Metanephros (tissue), 1 donor: ENCODE measurements around the gene RSBN1L. TPM values are rescaled to one million over a fixed set of nuclear protein-coding genes. Genes with fewer than 3 reads are reported as not detected.

Source experiments
- total RNA-seq: library from RNA; depleted of rRNA; stranded (reverse); fragments of >200 nt; gene quantifications from one replicate; pipeline ENCODE4 v1.2.3, GENCODE V29; 2014

The RSBN1L gene
- 31.0 TPM for total RNA-seq

DNA sequence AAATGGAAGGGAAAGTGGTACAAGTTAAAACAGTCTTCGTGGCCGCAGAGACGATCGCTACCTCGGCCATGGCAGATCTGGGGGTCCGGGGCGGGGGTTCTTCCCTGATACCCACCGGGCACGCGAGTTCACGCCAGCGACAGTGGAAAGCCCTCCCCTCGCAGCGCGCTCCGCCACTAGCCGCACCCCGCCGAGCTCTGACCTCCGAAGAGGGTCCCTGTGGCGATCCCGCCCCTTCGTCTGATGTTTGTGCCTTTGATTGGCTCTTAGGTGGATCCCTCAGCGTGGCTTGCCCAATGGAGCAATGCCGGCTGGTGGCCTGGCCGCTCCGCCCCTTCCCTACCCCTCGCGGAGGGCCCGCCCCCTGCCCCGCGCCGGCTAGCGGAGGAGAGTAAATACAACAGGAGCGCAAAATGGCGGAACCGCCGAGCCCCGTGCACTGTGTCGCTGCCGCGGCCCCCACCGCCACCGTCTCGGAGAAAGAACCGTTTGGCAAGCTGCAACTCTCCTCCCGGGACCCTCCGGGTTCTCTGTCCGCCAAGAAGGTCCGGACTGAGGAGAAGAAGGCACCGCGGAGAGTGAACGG, at the start of gene RSBN1L:
Gene RSBN1L, plus strand, starts transcription at position 403 of the 586 bp plus-strand sequence. Its CDS starts 11 bp downstream, at position 414.

DNA sequence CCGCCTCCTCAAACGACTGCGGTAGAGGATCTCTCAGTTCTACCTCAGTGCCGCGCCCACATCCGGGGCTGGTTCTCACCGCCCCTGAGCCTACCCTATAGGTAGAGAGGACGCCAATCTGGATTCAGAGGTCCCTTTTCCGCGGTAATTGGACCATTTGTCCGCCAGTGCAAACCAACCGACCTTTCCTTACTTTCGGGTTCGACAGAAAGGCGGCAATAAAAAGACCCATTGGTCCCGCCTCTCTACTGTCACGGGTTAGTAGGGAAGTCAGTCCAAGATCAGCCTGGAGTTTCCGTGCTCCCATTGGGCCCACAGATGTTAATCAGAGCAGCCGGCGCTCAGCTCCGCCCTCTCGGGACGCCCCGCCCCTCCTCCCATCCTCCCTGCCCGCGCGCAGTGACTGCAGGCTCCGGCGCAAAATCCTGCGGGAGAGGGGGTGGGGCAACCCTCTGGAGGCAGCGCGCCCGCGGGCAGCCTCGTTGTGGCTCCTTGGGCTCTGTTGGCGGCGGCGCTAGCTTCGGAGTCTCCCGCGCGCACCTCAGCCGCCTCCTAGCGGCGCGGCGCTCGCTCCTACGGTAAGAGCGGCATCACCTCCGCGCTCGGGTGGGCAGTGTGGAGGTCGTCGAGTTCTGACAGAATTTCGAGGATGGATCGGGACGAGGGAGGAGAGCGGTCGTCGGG, 102.3 kb downstream of the RSBN1L start, which contains the start of the genes PHTF2 and TMEM60:
Gene PHTF2, plus strand, starts transcription at position 380 of the 684 bp plus-strand sequence.
Gene TMEM60, minus strand, starts transcription at position 41 of the 684 bp plus-strand sequence. CDS start 4,061 bp downstream, outside the sequence.

Other genes starting within 250 kb of the RSBN1L start
- 74.0 TPM for gene PTPN12, start 159.2 kb upstream of the RSBN1L start, total RNA-seq
- gene TMEM60, start 102.0 kb downstream of the RSBN1L start, total RNA-seq = 17.7 TPM
- 24.1 TPM for gene PHTF2, start 102.3 kb downstream of the RSBN1L start, total RNA-seq